SU-DHL-6 (cell line): ENCODE measurements around the gene SLC24A5.

ENCODE experiments used
- H2AFZ ChIP-seq: fragments of 200-600 bp; sonication (generic); 2 replicates; pipeline ENCODE4 v1.6.1; 2014; ENCODE audit warnings: low read depth, mild to moderate bottlenecking, moderate library complexity, mixed read lengths, antibody characterized with exemption, low read length; ENCODE audit not compliant: severe bottlenecking
- H3F3A ChIP-seq: fragments of 200-600 bp; shearing (Covaris generic); 2 replicates; pipeline ENCODE4 v1.6.0; 2016; ENCODE audit warnings: antibody characterized with exemption, mild to moderate bottlenecking; ENCODE audit not compliant: insufficient read depth
- H3K27ac ChIP-seq: fragments of 200-600 bp; sonication (generic); 2 replicates; pipeline ENCODE4 v1.5.1; 2016; ENCODE audit warnings: low read depth, mild to moderate bottlenecking, low read length, moderate library complexity, mixed read lengths
- H3K27me3 ChIP-seq: fragments of 200-600 bp; sonication (generic), shearing (Covaris generic); 2 replicates; pipeline ENCODE4 v1.6.0; 2014; ENCODE audit warnings: mild to moderate bottlenecking, low read length
- H3K36me3 ChIP-seq: fragments of 200-600 bp; sonication (generic); 2 replicates; pipeline ENCODE4 v1.6.1; 2014; ENCODE audit warnings: mild to moderate bottlenecking, low read length, mixed read lengths
- H3K4me2 ChIP-seq: fragments of 300-600, 200-600 bp; shearing (Covaris generic), sonication (generic); 2 replicates; pipeline ENCODE4 v1.6.0; 2014; ENCODE audit warnings: low read length, low read depth, mild to moderate bottlenecking; ENCODE audit not compliant: poor library complexity, severe bottlenecking
- H3K4me3 ChIP-seq: fragments of 200-600 bp; sonication (generic); 2 replicates; pipeline ENCODE4 v1.5.1; 2014; ENCODE audit warnings: antibody characterized with exemption, low read length, mild to moderate bottlenecking, mixed read lengths; ENCODE audit not compliant: insufficient read depth, poor library complexity, severe bottlenecking
- H3K79me2 ChIP-seq: fragments of 200-600 bp; sonication (generic); 2 replicates; pipeline ENCODE4 v1.6.1; 2014; ENCODE audit warnings: mild to moderate bottlenecking, low read length, moderate library complexity; ENCODE audit not compliant: insufficient read depth
- H3K9ac ChIP-seq: fragments of 200-600 bp; sonication (generic); 2 replicates; pipeline ENCODE4 v1.7.0; 2014; ENCODE audit warnings: mild to moderate bottlenecking, low read length
- H3K9me2 ChIP-seq: fragments of 200-600 bp; sonication (generic); replicated peaks from 2 replicates; pipeline ENCODE4 v1.6.1; 2014; ENCODE audit warnings: low read length; ENCODE audit not compliant: insufficient read depth
- H3K9me3 ChIP-seq: fragments of 200-600 bp; sonication (generic); 2 replicates; pipeline ENCODE4 v1.6.1; 2014; ENCODE audit warnings: low read length, mixed read lengths; ENCODE audit not compliant: insufficient read depth
- H4K20me1 ChIP-seq: fragments of 200-600 bp; sonication (generic); 2 replicates; pipeline ENCODE4 v1.6.1; 2014; ENCODE audit warnings: low read depth, mild to moderate bottlenecking, antibody characterized with exemption, low read length, moderate library complexity, mixed read lengths
- CTCF ChIP-seq: fragments of 200-600 bp; sonication (generic); IDR thresholded peaks from one replicate; pipeline ENCODE4 v1.5.1; 2017; ENCODE audit warnings: antibody characterized with exemption, mild to moderate bottlenecking, low read length, moderate library complexity; ENCODE audit not compliant: insufficient read depth, poor library complexity, severe bottlenecking
- EZH2phosphoT487 ChIP-seq: fragments of 200-600 bp; sonication (generic), shearing (Covaris generic); conservative IDR thresholded peaks from 2 replicates; pipeline ENCODE4 v1.6.1; 2018; ENCODE audit warnings: mild to moderate bottlenecking, antibody characterized with exemption, low read length, moderate library complexity, mixed read lengths

The SLC24A5 gene

GRCh38 chr15:48076454-48076853, 44.3 kb upstream of the SLC24A5 start:
- H3K27ac ChIP-seq: no peak overlapping the region
- no peak overlapping the region for H3K4me3 ChIP-seq
- H3K36me3 ChIP-seq: no peaks in the 10 kb centered on the region
- no peak overlapping the region for H3K4me2 ChIP-seq
- no peak overlapping the region for H2AFZ ChIP-seq
- no peaks in the 10 kb centered on the region for H3K79me2 ChIP-seq
- no peak for TF ChIP-seq CTCF
- TF ChIP-seq EZH2phosphoT487: no peak
- H3K9ac ChIP-seq: no peak overlapping the region
- no peaks in the 10 kb centered on the region for H3K9me3 ChIP-seq
- H4K20me1 ChIP-seq: no peaks in the 10 kb centered on the region
- H3K9me2 ChIP-seq: no peaks in the 10 kb centered on the region
- no peaks in the 10 kb centered on the region for H3K27me3 ChIP-seq
- no peaks in the 10 kb centered on the region for H3F3A ChIP-seq

- Histone ChIP-seq H3K4me3 (no peak overlapping the region), H3K9ac (no peak overlapping the region), H3K36me3 (no peaks in the 10 kb centered on the region), H3K9me2 (no peaks in the 10 kb centered on the region), H2AFZ (no peak overlapping the region), H4K20me1 (no peaks in the 10 kb centered on the region), H3F3A (no peaks in the 10 kb centered on the region), H3K4me2 (no peak overlapping the region), H3K79me2 (no peaks in the 10 kb centered on the region), H3K27me3 (no peaks in the 10 kb centered on the region), H3K27ac (no peak overlapping the region), H3K9me3 (no peaks in the 10 kb centered on the region)
- TF ChIP-seq CTCF (no peak), EZH2phosphoT487 (no peak)
These were observed 43.1 kb upstream of the SLC24A5 start for GRCh38 chr15:48077616-48078184.

- H3K27ac ChIP-seq: no peak overlapping the region
- no peaks in the 10 kb centered on the region for H4K20me1 ChIP-seq
- no peak for TF ChIP-seq EZH2phosphoT487
- no peak for TF ChIP-seq CTCF
- H3K27me3 ChIP-seq: no peaks in the 10 kb centered on the region
- no peak overlapping the region for H3K4me2 ChIP-seq
- H3F3A ChIP-seq: no peaks in the 10 kb centered on the region
- H3K9ac ChIP-seq: no peak overlapping the region
- H3K9me3 ChIP-seq: no peaks in the 10 kb centered on the region
- H3K79me2 ChIP-seq: no peaks in the 10 kb centered on the region
- H3K36me3 ChIP-seq: no peaks in the 10 kb centered on the region
- no peak overlapping the region for H3K4me3 ChIP-seq
- H3K9me2 ChIP-seq: no peaks in the 10 kb centered on the region
- no peak overlapping the region for H2AFZ ChIP-seq
These were observed 35.8 kb upstream of the SLC24A5 start for GRCh38 chr15:48084759-48085590.
